GM19324 (cell line): ENCODE measurements around the gene EPHA10.
"Not testable (repeated sequence)": the region's sequence is repeated elsewhere in the genome, so short reads cannot be mapped to it uniquely, and the experiment has no call there.

Experiments used
- ATAC-seq: cut with Tn5 transposase; IDR thresholded peaks from one replicate; pipeline ENCODE4 v1.9.1; 2021; ENCODE audit warnings: mild to moderate bottlenecking, moderate library complexity; ENCODE audit not compliant: unreplicated experiment, low FRiP score

Gene EPHA10

GRCh38 chr1:37718901-37719571 lies 45.9 kb downstream of the EPHA10 start:
- no peak for ATAC-seq

DNA sequence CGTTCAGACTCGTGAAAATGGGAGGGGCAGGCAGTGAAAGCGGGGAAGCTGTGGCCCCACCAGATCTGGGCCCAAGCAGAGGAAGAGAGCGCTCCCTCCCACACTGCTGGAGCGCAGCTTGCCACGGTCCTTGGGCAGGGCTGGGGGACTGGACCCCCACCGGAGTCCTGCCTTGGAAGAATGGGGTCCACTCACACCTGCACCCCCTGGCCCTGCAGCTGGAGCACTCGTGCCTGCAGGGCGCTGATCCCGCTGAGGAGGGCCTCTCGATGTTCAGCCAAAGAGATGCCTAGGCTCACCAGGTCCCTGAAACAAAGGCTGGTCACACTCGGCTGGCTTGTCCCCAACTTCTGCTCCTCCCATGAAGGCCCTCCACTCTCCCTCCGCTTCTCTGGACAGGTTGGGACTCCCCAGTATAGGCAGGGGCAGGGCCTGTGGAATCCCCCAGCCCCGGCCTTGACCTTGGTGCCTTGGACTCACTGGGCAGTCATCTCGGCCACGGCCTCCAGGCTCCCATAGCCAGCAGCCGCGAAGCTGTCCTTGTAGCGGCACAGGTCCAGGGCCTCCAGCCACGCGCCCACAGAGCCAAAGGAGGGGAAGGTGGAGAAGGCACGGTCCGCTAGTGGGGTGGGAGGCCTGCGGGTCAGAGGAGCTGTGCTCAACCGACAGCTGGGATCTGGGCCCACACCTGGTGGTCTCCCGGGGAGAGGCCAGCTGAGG lies 46.6 kb downstream of the EPHA10 start:
- ATAC-seq: no peak

GRCh38 chr1:37717631-37718030 lies 47.3 kb downstream of the EPHA10 start:
- ATAC-seq: no peak

DNA sequence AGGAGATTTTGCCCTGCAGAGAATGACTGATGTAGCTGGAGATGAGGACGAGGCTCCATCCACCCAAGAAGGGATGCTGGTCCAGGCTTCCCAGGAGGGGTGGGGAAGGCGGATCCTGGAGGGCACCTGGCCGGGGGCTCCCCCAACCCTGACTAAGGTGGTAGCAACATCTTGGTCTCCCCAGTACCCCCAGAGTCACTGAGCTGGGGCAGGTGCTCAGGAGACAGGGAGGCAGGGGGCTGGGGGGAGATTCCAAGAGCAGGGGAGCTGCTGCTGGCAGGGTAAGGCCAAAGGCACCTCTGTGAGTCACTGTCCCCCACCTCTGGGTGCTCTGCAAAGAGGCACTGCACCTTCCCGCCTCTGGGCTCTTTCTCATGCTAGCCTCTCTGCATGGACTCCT lies 48.6 kb downstream of the EPHA10 start:
- ATAC-seq: no peak

GRCh38 chr1:37714689-37715088 lies 50.2 kb downstream of the EPHA10 start:
- no peak for ATAC-seq

GRCh38 chr1:37714226-37714625 lies 50.7 kb downstream of the EPHA10 start:
- no peak for ATAC-seq

DNA sequence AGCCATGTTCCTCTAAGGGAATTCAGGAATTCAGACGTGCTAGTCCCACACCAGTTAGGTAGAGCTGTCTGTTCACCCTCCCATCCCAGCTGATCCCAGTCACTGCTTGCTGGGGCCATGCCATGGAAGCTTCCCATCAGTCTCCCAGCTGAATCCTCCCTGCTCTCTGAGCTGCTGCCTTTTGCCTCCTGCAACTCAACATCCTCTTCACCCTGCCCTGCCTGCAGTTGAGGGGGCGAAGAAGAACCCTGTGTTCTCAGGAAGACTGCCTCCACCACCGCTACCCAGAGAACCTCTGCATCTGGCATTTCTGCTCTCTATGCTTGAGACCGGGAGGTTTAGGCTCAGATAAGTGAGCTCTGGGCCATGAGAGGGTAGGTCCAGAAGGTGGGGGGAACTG lies 56.4 kb downstream of the EPHA10 start:
- ATAC-seq: no peak

GRCh38 chr1:37705399-37705798 lies 59.5 kb downstream of the EPHA10 start:
- ATAC-seq: no peak

GRCh38 chr1:37704966-37705365 lies 60.0 kb downstream of the EPHA10 start:
- no peak for ATAC-seq

DNA sequence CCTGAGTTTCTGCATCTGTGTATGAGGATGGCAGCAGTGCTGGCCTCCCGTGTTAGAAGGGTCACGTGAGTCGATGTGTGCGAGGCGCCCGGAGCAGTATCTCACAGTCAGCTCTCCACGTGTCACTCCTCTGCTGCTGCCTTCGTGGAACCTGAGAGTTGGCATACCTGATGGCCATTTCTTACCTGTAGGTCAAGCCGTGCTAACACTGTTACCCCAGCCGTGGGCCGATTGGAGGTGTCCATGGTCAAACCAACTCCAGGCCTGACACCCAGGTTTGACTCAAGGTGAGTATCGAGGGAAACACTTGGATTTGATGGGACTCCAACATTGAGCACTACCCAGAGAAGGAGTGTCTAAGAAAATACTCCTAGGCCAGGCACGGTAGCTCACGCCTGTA lies 61.9 kb downstream of the EPHA10 start:
- ATAC-seq: no peak

DNA sequence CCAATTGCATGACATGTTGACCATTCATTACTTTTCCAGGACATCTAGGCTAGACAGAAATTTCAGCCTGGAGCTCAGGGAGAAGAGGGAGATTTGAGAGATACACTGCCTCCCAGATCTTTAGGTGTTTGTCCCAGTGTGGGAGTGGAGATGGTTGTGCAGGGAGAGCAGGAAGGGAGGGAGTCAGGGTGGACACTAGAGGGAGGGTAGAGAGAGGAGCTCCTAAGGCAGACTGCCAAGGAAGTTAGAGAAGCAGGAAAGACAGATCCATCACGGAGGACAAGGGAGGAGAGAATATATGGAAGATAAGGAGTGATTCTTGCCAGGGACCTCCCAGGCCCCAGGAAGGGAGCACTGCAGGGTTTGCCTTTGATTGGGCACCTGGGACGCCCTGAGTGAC lies 63.9 kb downstream of the EPHA10 start:
- no peak for ATAC-seq

- ATAC-seq: no peak
Measured at GRCh38 chr1:37699147-37699546, 65.8 kb downstream of the EPHA10 start.

DNA sequence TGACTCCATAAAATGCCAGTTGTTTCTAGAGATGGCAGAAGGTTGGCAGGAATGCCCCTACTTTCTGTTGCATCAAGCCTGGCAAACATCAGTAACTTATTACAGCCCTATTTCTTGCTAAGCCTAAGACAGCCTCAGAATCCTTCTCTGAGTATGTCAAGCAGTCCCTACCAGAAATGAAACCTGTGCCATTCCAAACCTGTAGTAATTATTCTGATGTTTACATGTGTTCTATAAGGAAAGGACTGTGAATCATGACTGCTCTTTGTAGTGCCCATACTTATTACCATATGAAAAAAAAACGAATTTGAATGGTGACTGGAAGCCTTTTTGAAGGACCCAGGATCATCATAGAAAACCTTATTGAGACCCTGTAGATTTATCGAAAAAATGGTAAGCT lies 67.2 kb downstream of the EPHA10 start:
- no peak for ATAC-seq

- ATAC-seq: no peak
Measured at GRCh38 chr1:37697090-37697489, 67.8 kb downstream of the EPHA10 start.

- no peak for ATAC-seq
Measured at GRCh38 chr1:37692834-37693175, 72.1 kb downstream of the EPHA10 start.

- ATAC-seq: peak; percentile 86
Measured at GRCh38 chr1:37692078-37692833, 72.7 kb downstream of the EPHA10 start, which contains the start of gene CDCA8. Gene CDCA8 (plus strand): TSS chr1:37692516. CDS start chr1:37692691, 175 bp downstream.

DNA sequence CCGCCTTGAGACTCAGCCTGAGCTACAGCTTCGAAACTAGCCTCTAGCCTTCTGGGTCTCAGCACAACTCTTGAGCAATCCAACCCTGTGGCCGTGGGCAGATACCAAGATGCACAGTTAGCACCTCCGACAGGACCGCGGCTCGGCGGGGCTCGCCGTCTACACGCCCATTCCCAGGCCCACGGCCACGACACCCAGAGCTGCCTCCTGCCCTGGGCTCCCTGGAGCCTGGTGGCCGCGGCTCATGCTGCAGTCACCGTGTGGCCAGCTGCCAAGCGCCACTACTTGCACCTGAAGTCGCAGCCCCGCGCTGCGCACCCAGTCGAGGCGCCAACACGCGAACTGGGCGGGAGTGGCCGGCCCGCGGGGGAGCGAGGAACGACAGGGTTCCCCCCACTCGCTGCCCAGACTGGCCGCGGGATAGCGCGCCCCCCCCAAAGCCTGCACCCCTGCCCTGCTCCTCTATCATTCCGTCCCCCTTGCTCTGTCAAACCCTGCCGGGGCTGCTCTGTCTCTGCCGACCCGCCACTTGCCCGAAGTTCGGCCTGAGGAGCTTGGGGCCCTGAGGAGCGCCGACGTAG lies 73.3 kb downstream of the EPHA10 start:
- peak; percentile 10 for ATAC-seq

GRCh38 chr1:37688926-37689325 lies 76.0 kb downstream of the EPHA10 start:
- ATAC-seq: no peak

- not testable (repeated sequence) for ATAC-seq
Measured at GRCh38 chr1:37687764-37688163, 77.2 kb downstream of the EPHA10 start.

- ATAC-seq: no peak
Measured at GRCh38 chr1:37685722-37686121, 79.2 kb downstream of the EPHA10 start.

GRCh38 chr1:37684182-37684581 lies 80.7 kb downstream of the EPHA10 start:
- ATAC-seq: not testable (repeated sequence)
